Ishikawa (cell line): ENCODE data around the gene CEP112.

Source experiments
- CEBPB ChIP-seq: IDR thresholded peaks from 2 replicates; pipeline ENCODE4 v1.6.1; 2012
- CREB1 ChIP-seq: IDR thresholded peaks from 2 replicates; pipeline ENCODE4 v1.6.1; 2012; ENCODE audit warnings: low read depth
- EGR1 ChIP-seq: IDR thresholded peaks from 2 replicates; pipeline ENCODE4 v1.6.1; 2012
- EP300 ChIP-seq: IDR thresholded peaks from 2 replicates; pipeline ENCODE4 v1.6.1; 2012; ENCODE audit warnings: borderline replicate concordance
- FOXM1 ChIP-seq: IDR thresholded peaks from 2 replicates; pipeline ENCODE4 v1.6.1; 2012; ENCODE audit warnings: low read depth, borderline replicate concordance
- MAX ChIP-seq: IDR thresholded peaks from 2 replicates; pipeline ENCODE4 v1.6.1; 2012
- NFIC ChIP-seq: IDR thresholded peaks from 2 replicates; pipeline ENCODE4 v1.6.1; 2012
- RAD21 ChIP-seq: IDR thresholded peaks from 2 replicates; pipeline ENCODE4 v1.6.1; 2012; ENCODE audit warnings: low read depth
- REST ChIP-seq: IDR thresholded peaks from 2 replicates; pipeline ENCODE4 v1.6.1; 2012; ENCODE audit warnings: low read depth, mild to moderate bottlenecking
- TAF1 ChIP-seq: IDR thresholded peaks from 2 replicates; pipeline ENCODE4 v1.6.1; 2012; ENCODE audit warnings: low read depth, mild to moderate bottlenecking
- TCF12 ChIP-seq: IDR thresholded peaks from 2 replicates; pipeline ENCODE4 v1.6.1; 2012; ENCODE audit warnings: low read depth
- TEAD4 ChIP-seq: IDR thresholded peaks from 2 replicates; pipeline ENCODE4 v1.6.1; 2012
- USF1 ChIP-seq: IDR thresholded peaks from 2 replicates; pipeline ENCODE4 v1.6.1; 2012
- YY1 ChIP-seq: IDR thresholded peaks from 2 replicates; pipeline ENCODE4 v1.6.1; 2012; ENCODE audit warnings: low read depth
- ZBTB7A ChIP-seq: IDR thresholded peaks from 2 replicates; pipeline ENCODE4 v1.6.1; 2012; ENCODE audit warnings: low read depth

CEP112 gene

GRCh38 chr17:65811043-65811442 is 380.9 kb downstream of the CEP112 start:
- TF ChIP-seq TCF12 (no peak), YY1 (no peak), RAD21 (no peak), TEAD4 (no peak), NFIC (no peak), EGR1 (no peak), USF1 (no peak), FOXM1 (no peak), ZBTB7A (no peak)

GRCh38 chr17:65809366-65809765 is 382.6 kb downstream of the CEP112 start:
- TF ChIP-seq ZBTB7A (no peak), TAF1 (no peak), NFIC (no peak), EP300 (no peak), CREB1 (no peak), FOXM1 (no peak), EGR1 (no peak), REST (no peak), TEAD4 (no peak), MAX (no peak), TCF12 (no peak), USF1 (no peak), CEBPB (no peak), YY1 (no peak), RAD21 (no peak)

- no peak for TF ChIP-seq TAF1
- no peak for TF ChIP-seq RAD21
- TF ChIP-seq CEBPB, result no peak
- no peak for TF ChIP-seq FOXM1
- no peak for TF ChIP-seq TEAD4
- no peak for TF ChIP-seq EGR1
- TF ChIP-seq USF1, result no peak
- no peak for TF ChIP-seq TCF12
- TF ChIP-seq MAX, result no peak
- no peak for TF ChIP-seq NFIC
- TF ChIP-seq REST, result no peak
- TF ChIP-seq ZBTB7A, result no peak
Observed at GRCh38 chr17:65807361-65807760, 384.6 kb downstream of the CEP112 start.

GRCh38 chr17:65801513-65801912 is 390.4 kb downstream of the CEP112 start:
- TF ChIP-seq CEBPB (no peak), TAF1 (no peak), ZBTB7A (no peak), CREB1 (no peak), TCF12 (no peak), RAD21 (no peak), TEAD4 (no peak), USF1 (no peak), YY1 (no peak), REST (no peak), FOXM1 (no peak), MAX (no peak), NFIC (no peak), EGR1 (no peak), EP300 (no peak)
